HG03457 (cell line): Measurements from ENCODE around the gene DCUN1D3.
"Not testable (repeated sequence)": the region's sequence is repeated elsewhere in the genome, so short reads cannot be mapped to it uniquely, and the experiment has no call there.

Experiments used
- ATAC-seq: cut with Tn5 transposase; IDR thresholded peaks from one replicate; pipeline ENCODE4 v1.9.1; 2021; ENCODE audit warnings: moderate number of reproducible peaks; ENCODE audit not compliant: unreplicated experiment

DCUN1D3 gene

GRCh38 chr16:20900299-20901067 is at the start of gene DCUN1D3, which contains the start of gene LYRM1:
TSS of gene DCUN1D3 (minus strand) at chr16:20900358. CDS start at chr16:20862538, 37,820 bp downstream.
TSS of gene LYRM1 (plus strand) at chr16:20900771. CDS start at chr16:20915556, 14,785 bp downstream.
- ATAC-seq, result peak; percentile 52

- no peak for ATAC-seq
Observed at GRCh38 chr16:20949660-20950059, 49.5 kb upstream of the DCUN1D3 start.

- ATAC-seq, result no peak
Observed at GRCh38 chr16:20948444-20948843, 48.3 kb upstream of the DCUN1D3 start.

GRCh38 chr16:20946015-20946629 is 46.0 kb upstream of the DCUN1D3 start:
- ATAC-seq, result no peak

- not testable (repeated sequence) for ATAC-seq
Observed at GRCh38 chr16:20945575-20945875, 45.4 kb upstream of the DCUN1D3 start.

- no peak for ATAC-seq
Observed at GRCh38 chr16:20944861-20945574, 44.9 kb upstream of the DCUN1D3 start.

GRCh38 chr16:20942256-20942655 is 42.1 kb upstream of the DCUN1D3 start:
- ATAC-seq, result no peak

- no peak for ATAC-seq
Observed at GRCh38 chr16:20941636-20941926, 41.4 kb upstream of the DCUN1D3 start.

- ATAC-seq, result no peak
Observed at GRCh38 chr16:20940871-20941635, 40.9 kb upstream of the DCUN1D3 start.

GRCh38 chr16:20939611-20940010 is 39.5 kb upstream of the DCUN1D3 start:
- ATAC-seq, result no peak

GRCh38 chr16:20938426-20938825 is 38.3 kb upstream of the DCUN1D3 start:
- ATAC-seq, result no peak

- ATAC-seq, result no peak
Observed at GRCh38 chr16:20937736-20938135, 37.6 kb upstream of the DCUN1D3 start.

GRCh38 chr16:20933589-20933988 is 33.4 kb upstream of the DCUN1D3 start:
- no peak for ATAC-seq

GRCh38 chr16:20931066-20931600 is 31.0 kb upstream of the DCUN1D3 start:
- ATAC-seq, result no peak

GRCh38 chr16:20930365-20930690 is 30.2 kb upstream of the DCUN1D3 start:
- ATAC-seq, result no peak

GRCh38 chr16:20929676-20930364 is 29.7 kb upstream of the DCUN1D3 start:
- ATAC-seq, result not testable (repeated sequence)

GRCh38 chr16:20928774-20929411 is 28.7 kb upstream of the DCUN1D3 start:
- no peak for ATAC-seq

GRCh38 chr16:20925751-20926150 is 25.6 kb upstream of the DCUN1D3 start:
- ATAC-seq, result no peak

GRCh38 chr16:20923876-20924275 is 23.7 kb upstream of the DCUN1D3 start:
- ATAC-seq, result no peak

- ATAC-seq, result no peak
Observed at GRCh38 chr16:20920799-20921198, 20.6 kb upstream of the DCUN1D3 start.
